ENCODE data around the gene EPHA8. TPM values are rescaled to one million over a fixed set of nuclear protein-coding genes. Genes with fewer than 3 reads are reported as not detected.

The EPHA8 gene
- total RNA-seq, 1 donor from 2014 or later = not detected

DNA sequence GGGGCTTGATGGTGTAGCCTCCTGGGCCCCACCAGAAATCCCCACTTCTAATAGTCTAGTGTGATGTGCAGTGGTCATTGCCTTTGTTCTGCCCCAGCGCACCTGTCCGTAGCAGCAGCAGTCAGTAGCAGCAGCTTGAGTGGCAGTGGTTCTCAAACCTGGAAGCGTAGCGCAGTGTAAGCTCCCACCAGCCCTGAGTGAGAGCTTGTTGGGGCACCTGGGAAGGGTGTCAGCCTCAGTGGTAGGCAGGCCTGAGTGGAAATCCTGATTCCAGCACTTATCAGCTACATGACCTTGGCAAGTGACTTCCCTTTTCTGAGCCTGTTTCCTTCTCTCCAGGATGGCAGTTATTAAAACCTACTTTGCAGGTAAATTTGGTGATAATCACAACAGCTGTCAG is 41.6 kb upstream of the EPHA8 start:
- no peak overlapping the region for H3K4me3 Mint-ChIP-seq
- no peak for DNase-seq (ENCODE audit: low spot score in 2 of 2, unreplicated experiment in 2 of 2)
- H3K4me1 Mint-ChIP-seq = no peaks in the 10 kb centered on the region
- TF ChIP-seq, protein P1, sequence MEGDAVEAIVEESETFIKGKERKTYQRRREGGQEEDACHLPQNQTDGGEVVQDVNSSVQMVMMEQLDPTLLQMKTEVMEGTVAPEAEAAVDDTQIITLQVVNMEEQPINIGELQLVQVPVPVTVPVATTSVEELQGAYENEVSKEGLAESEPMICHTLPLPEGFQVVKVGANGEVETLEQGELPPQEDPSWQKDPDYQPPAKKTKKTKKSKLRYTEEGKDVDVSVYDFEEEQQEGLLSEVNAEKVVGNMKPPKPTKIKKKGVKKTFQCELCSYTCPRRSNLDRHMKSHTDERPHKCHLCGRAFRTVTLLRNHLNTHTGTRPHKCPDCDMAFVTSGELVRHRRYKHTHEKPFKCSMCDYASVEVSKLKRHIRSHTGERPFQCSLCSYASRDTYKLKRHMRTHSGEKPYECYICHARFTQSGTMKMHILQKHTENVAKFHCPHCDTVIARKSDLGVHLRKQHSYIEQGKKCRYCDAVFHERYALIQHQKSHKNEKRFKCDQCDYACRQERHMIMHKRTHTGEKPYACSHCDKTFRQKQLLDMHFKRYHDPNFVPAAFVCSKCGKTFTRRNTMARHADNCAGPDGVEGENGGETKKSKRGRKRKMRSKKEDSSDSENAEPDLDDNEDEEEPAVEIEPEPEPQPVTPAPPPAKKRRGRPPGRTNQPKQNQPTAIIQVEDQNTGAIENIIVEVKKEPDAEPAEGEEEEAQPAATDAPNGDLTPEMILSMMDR (IDR thresholded peaks at IDR 0.05; ENCODE audit: unreplicated experiment) = no peak
- no peaks in the 10 kb centered on the region for H3K9me3 Mint-ChIP-seq
- H3K27ac Mint-ChIP-seq = no peak overlapping the region
- no peaks in the 10 kb centered on the region for H3K27me3 Mint-ChIP-seq (ENCODE audit: low read depth)
- H3K36me3 Mint-ChIP-seq = peaks cover 37% of the 10 kb centered on the region

GRCh38 chr1:22522221-22522743 is 41.0 kb upstream of the EPHA8 start:
- no peak for DNase-seq (ENCODE audit: low spot score in 2 of 2, unreplicated experiment in 2 of 2)
- no peaks in the 10 kb centered on the region for H3K27me3 Mint-ChIP-seq (ENCODE audit: low read depth)
- no peaks in the 10 kb centered on the region for H3K9me3 Mint-ChIP-seq
- H3K4me1 Mint-ChIP-seq = no peaks in the 10 kb centered on the region
- peaks cover 40% of the 10 kb centered on the region for H3K36me3 Mint-ChIP-seq
- H3K27ac Mint-ChIP-seq = no peak overlapping the region
- H3K4me3 Mint-ChIP-seq = no peak overlapping the region
- TF ChIP-seq, protein P1 (IDR thresholded peaks at IDR 0.05; ENCODE audit: unreplicated experiment) = no peak

DNA sequence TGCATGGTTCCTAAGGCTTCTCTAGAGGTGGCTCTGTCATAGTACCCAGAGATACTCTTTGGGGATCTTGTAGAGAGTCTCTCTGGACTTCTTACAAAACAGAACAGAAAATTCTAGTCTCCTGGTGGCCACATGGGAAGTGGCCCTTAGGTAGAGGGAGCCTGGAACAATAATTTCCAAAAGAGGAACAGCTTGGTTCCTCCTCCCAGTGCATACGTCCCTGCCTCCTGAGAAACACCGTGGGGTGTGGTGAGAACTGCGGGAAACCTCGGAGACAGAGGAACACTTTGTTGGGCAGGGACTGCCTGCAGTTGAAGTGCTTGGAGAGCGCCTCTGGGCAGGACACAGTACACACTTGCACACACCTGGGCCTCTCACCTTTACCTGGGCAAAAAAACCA is 38.8 kb upstream of the EPHA8 start:
- Mint-ChIP-seq H3K36me3 (peaks cover 32% of the 10 kb centered on the region), H3K4me1 (no peaks in the 10 kb centered on the region), H3K27me3 (ENCODE audit: low read depth) (no peaks in the 10 kb centered on the region), H3K4me3 (no peak overlapping the region), H3K27ac (no peak overlapping the region), H3K9me3 (no peaks in the 10 kb centered on the region)
- TF ChIP-seq, protein P1 (IDR thresholded peaks at IDR 0.05; ENCODE audit: unreplicated experiment) = no peak
- no peak for DNase-seq (ENCODE audit: low spot score in 2 of 2, unreplicated experiment in 2 of 2)

DNA sequence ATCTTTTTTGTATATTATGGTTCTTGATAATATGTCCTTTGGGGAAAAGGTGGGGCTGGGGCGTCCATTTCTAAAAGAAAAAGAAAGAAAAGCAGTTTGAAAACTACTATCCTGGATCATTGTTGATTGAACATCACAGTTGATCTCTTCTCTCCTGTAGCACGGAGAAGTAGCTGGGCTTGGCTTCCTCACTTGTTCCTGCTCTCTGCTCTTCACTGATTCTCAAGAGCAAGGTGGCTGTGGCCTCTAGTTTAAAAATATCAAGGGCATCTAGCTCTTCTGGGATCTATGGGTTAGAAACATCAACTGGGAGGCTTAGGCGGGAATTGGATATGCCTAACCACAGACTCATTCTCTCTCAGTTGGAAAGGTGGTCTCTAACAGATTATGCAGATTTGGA is 38.1 kb upstream of the EPHA8 start:
- no peak for DNase-seq (ENCODE audit: low spot score in 2 of 2, unreplicated experiment in 2 of 2)
- peaks cover 29% of the 10 kb centered on the region for H3K36me3 Mint-ChIP-seq
- peaks cover 4% of the 10 kb centered on the region for H3K4me1 Mint-ChIP-seq
- H3K4me3 Mint-ChIP-seq = no peak overlapping the region
- TF ChIP-seq, protein P1 (IDR thresholded peaks at IDR 0.05; ENCODE audit: unreplicated experiment) = no peak
- no peaks in the 10 kb centered on the region for H3K9me3 Mint-ChIP-seq
- no peak overlapping the region for H3K27ac Mint-ChIP-seq
- no peaks in the 10 kb centered on the region for H3K27me3 Mint-ChIP-seq (ENCODE audit: low read depth)

DNA sequence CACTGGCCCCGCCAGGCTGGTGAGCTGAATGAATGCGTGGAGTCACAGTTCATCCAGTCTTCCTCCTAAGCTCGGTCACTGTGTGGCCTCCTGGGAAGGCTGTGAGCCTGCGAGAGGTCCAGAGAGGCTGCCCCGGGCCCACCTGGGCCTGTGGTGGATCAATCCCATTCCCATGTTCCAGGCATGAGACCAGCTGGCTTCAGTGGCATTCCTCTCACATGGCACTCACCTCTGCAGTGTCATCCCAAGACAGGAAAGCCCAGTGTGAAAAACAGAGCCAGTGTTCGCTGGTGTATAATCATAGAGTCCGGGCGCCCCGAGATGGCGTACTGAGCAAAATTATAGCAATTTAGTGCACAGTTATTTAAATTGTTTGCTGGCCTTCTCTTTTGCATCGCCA is 37.6 kb upstream of the EPHA8 start:
- peaks cover 6% of the 10 kb centered on the region for H3K4me1 Mint-ChIP-seq
- peaks cover 25% of the 10 kb centered on the region for H3K36me3 Mint-ChIP-seq
- TF ChIP-seq, protein P1 (IDR thresholded peaks at IDR 0.05; ENCODE audit: unreplicated experiment) = no peak
- H3K27ac Mint-ChIP-seq = no peak overlapping the region
- H3K9me3 Mint-ChIP-seq = no peaks in the 10 kb centered on the region
- H3K4me3 Mint-ChIP-seq = no peak overlapping the region
- no peak for DNase-seq (ENCODE audit: low spot score in 2 of 2, unreplicated experiment in 2 of 2)
- H3K27me3 Mint-ChIP-seq (ENCODE audit: low read depth) = no peaks in the 10 kb centered on the region

DNA sequence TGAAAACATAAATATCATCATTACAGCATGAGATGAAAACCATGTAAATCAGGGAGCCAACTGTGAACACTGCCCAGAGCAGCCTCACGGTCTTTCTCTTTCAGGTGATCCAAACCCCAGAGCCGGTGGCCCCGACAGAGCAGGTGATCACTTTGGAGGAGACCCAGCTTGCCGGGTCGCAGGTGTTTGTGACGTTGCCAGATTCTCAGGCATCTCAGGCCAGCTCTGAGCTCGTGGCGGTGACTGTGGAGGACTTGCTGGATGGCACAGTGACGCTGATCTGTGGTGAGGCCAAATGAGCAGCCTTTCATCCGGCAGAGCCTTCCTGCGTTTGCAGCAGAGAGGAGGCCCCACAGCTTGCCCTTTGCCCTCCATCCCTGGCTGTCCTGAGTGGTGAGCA is 37.2 kb upstream of the EPHA8 start:
- Mint-ChIP-seq H3K36me3 (peaks cover 24% of the 10 kb centered on the region), H3K27me3 (ENCODE audit: low read depth) (no peaks in the 10 kb centered on the region), H3K4me1 (peaks cover 6% of the 10 kb centered on the region), H3K9me3 (no peaks in the 10 kb centered on the region), H3K27ac (no peak overlapping the region), H3K4me3 (no peak overlapping the region)
- DNase-seq (ENCODE audit: low spot score in 2 of 2, unreplicated experiment in 2 of 2) = no peak
- TF ChIP-seq, protein P1 (IDR thresholded peaks at IDR 0.05; ENCODE audit: unreplicated experiment) = no peak
